Measurements from ENCODE around the gene ZGPAT. TPM values are rescaled to one million over a fixed set of nuclear protein-coding genes. Genes with fewer than 3 reads are reported as not detected.

The ZGPAT gene
- total RNA-seq, 1 experiment from 2014 or later, result 27.2 TPM

DNA sequence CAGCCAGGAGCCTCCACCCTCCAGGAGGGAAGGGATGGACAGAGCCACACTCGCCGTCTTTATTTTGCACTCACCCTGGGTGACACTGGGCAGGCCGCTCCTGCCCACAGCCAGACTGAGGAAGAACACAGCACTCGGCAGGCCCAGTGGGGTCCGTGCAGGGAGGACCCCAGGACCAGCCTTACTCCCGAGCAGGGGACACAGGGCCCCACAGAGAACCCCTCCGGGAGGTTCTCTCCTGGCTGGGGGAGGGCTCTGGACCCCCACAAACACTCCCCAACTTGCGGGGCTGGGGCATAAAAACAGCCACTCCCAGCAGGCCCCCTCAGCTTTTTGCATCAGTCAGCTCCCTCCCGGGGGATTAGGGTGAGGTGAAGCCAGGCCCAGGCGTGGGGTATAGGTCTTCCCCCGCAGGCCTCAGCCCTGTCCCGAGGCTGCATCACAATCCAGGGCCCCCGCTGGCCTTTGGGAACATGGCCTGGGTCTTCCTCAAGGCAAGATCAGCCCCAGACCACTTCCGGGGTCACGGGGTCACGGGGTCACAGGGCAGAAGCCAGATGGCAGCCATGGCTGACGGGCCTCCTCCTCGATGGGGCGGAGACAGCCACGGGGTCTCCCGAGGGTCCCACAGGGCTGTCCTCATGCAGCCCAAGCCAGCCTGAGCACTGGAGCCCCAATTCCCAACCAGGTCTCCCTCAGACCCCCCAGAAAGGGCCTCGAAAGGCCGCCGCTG is 8.2 kb upstream of the ZGPAT start:
- no peak for DNase-seq
- peaks cover 57% of the 10 kb centered on the region; the same call in 1 of the 2 replicates for H3F3A ChIP-seq (ENCODE audit: insufficient read depth, low read depth)
- 0 out of 2 replicates have a peak, but pooled peaks cover 3% of the 10 kb centered on the region for H4K20me1 ChIP-seq (ENCODE audit: insufficient read depth)
- H3K27ac ChIP-seq, result peak overlapping the region; percentile 65
- intact Hi-C loops (cut with micrococcal nuclease; ENCODE audit: unreplicated experiment), result loop anchor here (1.0 kb wide), 1 partner anchor 17 kb away; no protein-coding TSS in a partner anchor
- H3K4me1 ChIP-seq (replicated peaks; ENCODE audit: insufficient read depth), result peaks cover 20% of the 10 kb centered on the region
- H3K4me2 ChIP-seq, result peak overlapping the region; percentile 71
- ChIA-PET CTCF (no interaction called here), POLR2A (ENCODE audit: unreplicated experiment) (interaction anchor here (0.5 kb wide), 1 partner anchor 29 kb away, joined by 4 read pairs; no protein-coding TSS in a partner anchor)
- H2AFZ ChIP-seq, result no peak overlapping the region
- TF ChIP-seq, protein P1, sequence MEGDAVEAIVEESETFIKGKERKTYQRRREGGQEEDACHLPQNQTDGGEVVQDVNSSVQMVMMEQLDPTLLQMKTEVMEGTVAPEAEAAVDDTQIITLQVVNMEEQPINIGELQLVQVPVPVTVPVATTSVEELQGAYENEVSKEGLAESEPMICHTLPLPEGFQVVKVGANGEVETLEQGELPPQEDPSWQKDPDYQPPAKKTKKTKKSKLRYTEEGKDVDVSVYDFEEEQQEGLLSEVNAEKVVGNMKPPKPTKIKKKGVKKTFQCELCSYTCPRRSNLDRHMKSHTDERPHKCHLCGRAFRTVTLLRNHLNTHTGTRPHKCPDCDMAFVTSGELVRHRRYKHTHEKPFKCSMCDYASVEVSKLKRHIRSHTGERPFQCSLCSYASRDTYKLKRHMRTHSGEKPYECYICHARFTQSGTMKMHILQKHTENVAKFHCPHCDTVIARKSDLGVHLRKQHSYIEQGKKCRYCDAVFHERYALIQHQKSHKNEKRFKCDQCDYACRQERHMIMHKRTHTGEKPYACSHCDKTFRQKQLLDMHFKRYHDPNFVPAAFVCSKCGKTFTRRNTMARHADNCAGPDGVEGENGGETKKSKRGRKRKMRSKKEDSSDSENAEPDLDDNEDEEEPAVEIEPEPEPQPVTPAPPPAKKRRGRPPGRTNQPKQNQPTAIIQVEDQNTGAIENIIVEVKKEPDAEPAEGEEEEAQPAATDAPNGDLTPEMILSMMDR (conservative IDR thresholded peaks at IDR 0.05), result no peak
- no peak for TF ChIP-seq EZH2 (IDR thresholded peaks at IDR 0.05; ENCODE audit: low read depth)
- BruUV-seq (replicated peaks), result TSS peak; percentile 86
- H3K9me3 ChIP-seq (ENCODE audit: insufficient read depth, low read depth), result no peaks in the 10 kb centered on the region
- 0 out of 2 replicates have a peak, but pooled peaks cover 5% of the 10 kb centered on the region for H3K36me3 ChIP-seq (ENCODE audit: low read depth)
- H3K4me3 ChIP-seq, result peak overlapping the region; percentile 27; the same call in 1 of the 2 replicates
- H3K27me3 ChIP-seq (ENCODE audit: insufficient read depth, low read depth), result no peaks in the 10 kb centered on the region
- 0 out of 2 replicates have a peak, but pooled peaks cover 5% of the 10 kb centered on the region for H3K79me2 ChIP-seq (ENCODE audit: low read depth)
- no peaks in the 10 kb centered on the region for H3K9me2 ChIP-seq (ENCODE audit: insufficient read depth)

DNA sequence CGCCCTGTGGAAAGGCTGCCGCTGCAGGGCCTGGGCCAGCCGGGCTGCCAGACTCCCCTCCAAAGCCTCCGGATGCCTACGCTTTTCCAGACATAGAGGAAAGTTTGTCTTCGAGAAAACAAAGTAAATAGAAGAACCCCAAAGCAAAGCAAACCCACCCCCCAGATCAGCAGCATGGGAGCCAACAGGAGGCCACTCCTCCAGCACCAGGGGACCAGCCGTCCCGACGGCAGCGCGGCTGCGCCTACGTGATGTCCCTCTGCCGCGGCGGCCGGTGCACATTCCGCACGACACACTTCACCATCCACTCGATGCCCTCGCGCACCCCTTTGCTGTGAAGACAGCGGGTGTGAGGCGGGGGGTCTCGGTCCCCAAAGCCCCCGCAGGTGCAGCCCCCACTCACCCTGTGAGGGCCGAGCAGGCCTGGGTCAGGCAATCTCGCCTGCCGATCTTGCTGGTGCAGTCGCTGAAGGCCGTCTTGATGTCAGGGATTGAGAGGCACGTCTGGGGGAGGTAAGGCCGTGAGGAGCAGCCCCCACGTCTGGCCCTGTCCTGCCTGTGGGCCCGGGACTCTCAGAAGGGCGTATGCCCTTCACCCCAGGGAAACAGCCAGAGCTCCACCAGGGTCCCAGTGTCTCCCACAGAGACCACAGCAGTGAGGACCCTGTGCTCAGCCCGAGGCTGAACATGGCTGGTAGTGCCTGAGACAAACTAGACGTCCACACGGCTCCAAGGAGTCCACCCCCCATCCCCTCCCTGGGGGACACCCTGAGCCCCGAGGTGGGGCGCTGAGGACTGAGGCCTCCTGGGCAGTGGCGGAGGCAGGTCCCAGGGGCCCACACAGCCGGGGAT is 7.4 kb upstream of the ZGPAT start:
- H3K27ac ChIP-seq, result peak overlapping the region; percentile 65
- peaks cover 11% of the 10 kb centered on the region for H3K36me3 ChIP-seq (ENCODE audit: low read depth)
- H3F3A ChIP-seq (ENCODE audit: insufficient read depth, low read depth), result peaks cover 57% of the 10 kb centered on the region; the same call in 1 of the 2 replicates
- H3K4me3 ChIP-seq, result no peak overlapping the region
- no peak overlapping the region for H2AFZ ChIP-seq
- TF ChIP-seq, protein P1 (conservative IDR thresholded peaks at IDR 0.05), result no peak
- no peak for TF ChIP-seq EZH2 (IDR thresholded peaks at IDR 0.05; ENCODE audit: low read depth)
- ChIA-PET POLR2A (ENCODE audit: unreplicated experiment) (no interaction called here), CTCF (interaction anchor here (0.6 kb wide), 1 partner anchor 94 kb away, joined by 9 read pairs; no protein-coding TSS in a partner anchor)
- 0 out of 2 replicates have a peak, but pooled peaks cover 3% of the 10 kb centered on the region for H4K20me1 ChIP-seq (ENCODE audit: insufficient read depth)
- DNase-seq, result no peak
- peaks cover 20% of the 10 kb centered on the region for H3K4me1 ChIP-seq (replicated peaks; ENCODE audit: insufficient read depth)
- peak overlapping the region; percentile 71; the same call in 1 of the 2 replicates for H3K4me2 ChIP-seq
- H3K9me3 ChIP-seq (ENCODE audit: insufficient read depth, low read depth), result no peaks in the 10 kb centered on the region
- H3K27me3 ChIP-seq (ENCODE audit: insufficient read depth, low read depth), result no peaks in the 10 kb centered on the region
- H3K9me2 ChIP-seq (ENCODE audit: insufficient read depth), result no peaks in the 10 kb centered on the region
- H3K79me2 ChIP-seq (ENCODE audit: low read depth), result peaks cover 13% of the 10 kb centered on the region; the same call in 1 of the 2 replicates
- no TSS peak for BruUV-seq (replicated peaks)
- intact Hi-C loops (cut with micrococcal nuclease; ENCODE audit: unreplicated experiment), result no loop called here

DNA sequence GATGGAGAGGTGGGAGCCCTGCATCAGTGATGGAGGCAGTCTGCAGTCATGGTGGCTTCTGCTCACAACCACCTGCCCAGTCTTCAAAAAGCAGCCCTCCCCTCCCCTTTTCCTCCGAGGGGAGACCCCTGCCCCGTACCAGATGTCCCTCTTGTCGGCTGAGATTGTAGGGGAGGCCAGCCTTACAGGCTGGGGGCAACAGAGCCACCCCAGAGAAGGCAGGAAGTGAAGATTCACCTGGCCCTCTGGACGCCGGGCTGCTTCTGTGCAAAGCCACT is 6.8 kb upstream of the ZGPAT start:
- peaks cover 57% of the 10 kb centered on the region; the same call in 1 of the 2 replicates for H3F3A ChIP-seq (ENCODE audit: insufficient read depth, low read depth)
- H3K4me1 ChIP-seq (replicated peaks; ENCODE audit: insufficient read depth), result peaks cover 22% of the 10 kb centered on the region
- ChIA-PET POLR2A (ENCODE audit: unreplicated experiment) (no interaction called here), CTCF (interaction anchor here (0.6 kb wide), 1 partner anchor 93 kb away, joined by 9 read pairs; no protein-coding TSS in a partner anchor)
- TF ChIP-seq EZH2 (IDR thresholded peaks at IDR 0.05; ENCODE audit: low read depth), result no peak
- TF ChIP-seq, protein P1 (conservative IDR thresholded peaks at IDR 0.05), result no peak
- H2AFZ ChIP-seq, result no peak overlapping the region
- no peak overlapping the region for H3K4me3 ChIP-seq
- no peaks in the 10 kb centered on the region for H3K9me3 ChIP-seq (ENCODE audit: insufficient read depth, low read depth)
- H3K9me2 ChIP-seq (ENCODE audit: insufficient read depth), result no peaks in the 10 kb centered on the region
- 0 out of 2 replicates have a peak overlapping the region, but pooled peaks have one; percentile 5 for H3K27ac ChIP-seq
- H3K79me2 ChIP-seq (ENCODE audit: low read depth), result peaks cover 18% of the 10 kb centered on the region
- BruUV-seq (replicated peaks), result no TSS peak
- DNase-seq, result no peak
- intact Hi-C loops (cut with micrococcal nuclease; ENCODE audit: unreplicated experiment), result no loop called here
- no peaks in the 10 kb centered on the region for H3K27me3 ChIP-seq (ENCODE audit: insufficient read depth, low read depth)
- no peak overlapping the region for H3K4me2 ChIP-seq
- H3K36me3 ChIP-seq (ENCODE audit: low read depth), result peaks cover 17% of the 10 kb centered on the region
- H4K20me1 ChIP-seq (ENCODE audit: insufficient read depth), result 0 out of 2 replicates have a peak, but pooled peaks cover 3% of the 10 kb centered on the region
